ENCODE measurements around the gene SDCBP2.

SDCBP2 gene

DNA sequence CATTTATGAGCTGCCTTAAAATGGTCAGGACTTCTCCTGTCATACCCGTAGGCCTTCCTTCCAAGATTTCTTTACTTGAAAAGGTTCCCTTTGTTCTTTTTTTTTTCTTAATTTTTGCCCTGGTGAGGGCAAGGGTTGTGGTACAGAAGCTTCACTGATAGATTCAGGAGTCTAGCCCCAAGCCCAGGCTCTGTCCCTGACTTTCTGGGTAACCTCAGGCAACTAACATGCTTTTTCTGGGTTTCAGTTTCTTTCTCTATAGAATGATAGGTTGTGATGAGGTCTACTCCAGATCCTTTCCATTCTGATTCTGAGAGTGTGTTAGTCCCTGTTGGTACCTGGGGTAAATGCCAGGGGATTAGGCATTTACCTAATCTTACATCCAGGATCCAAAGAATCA, 41.6 kb downstream of the SDCBP2 start:
- H3K4me1 ChIP-seq (ENCODE audit: control insufficient read depth, insufficient read depth, low read length, poor library complexity, severe bottlenecking) = peaks cover 3% of the 10 kb centered on the region
- no peak overlapping the region for H3K4me3 ChIP-seq (ENCODE audit: insufficient read depth, low read depth, low read length, poor library complexity, severe bottlenecking)
- no peak overlapping the region for H3K27ac ChIP-seq (ENCODE audit: insufficient read depth, low read length, poor library complexity, severe bottlenecking)
- no peaks in the 10 kb centered on the region for H3K9me3 ChIP-seq (ENCODE audit: control insufficient read depth, low read length)
- H3K36me3 ChIP-seq (ENCODE audit: control insufficient read depth, insufficient read depth, low read length) = no peaks in the 10 kb centered on the region
- no peak for DNase-seq
- H3K27me3 ChIP-seq (replicated peaks; ENCODE audit: control insufficient read depth, insufficient read depth, low read length, poor library complexity, severe bottlenecking) = no peaks in the 10 kb centered on the region

GRCh38 chr20:1286267-1287024, 42.5 kb downstream of the SDCBP2 start:
- Histone ChIP-seq H3K27me3 (replicated peaks; ENCODE audit: control insufficient read depth, insufficient read depth, low read length, poor library complexity, severe bottlenecking) (no peaks in the 10 kb centered on the region), H3K4me1 (ENCODE audit: control insufficient read depth, insufficient read depth, low read length, poor library complexity, severe bottlenecking) (peaks cover 3% of the 10 kb centered on the region), H3K9me3 (ENCODE audit: control insufficient read depth, low read length) (no peaks in the 10 kb centered on the region), H3K36me3 (ENCODE audit: control insufficient read depth, insufficient read depth, low read length) (no peaks in the 10 kb centered on the region), H3K4me3 (ENCODE audit: insufficient read depth, low read depth, low read length, poor library complexity, severe bottlenecking) (no peak overlapping the region), H3K27ac (ENCODE audit: insufficient read depth, low read length, poor library complexity, severe bottlenecking) (no peak overlapping the region)
- DNase-seq = no peak

GRCh38 chr20:1283522-1284510, 45.1 kb downstream of the SDCBP2 start:
- no peaks in the 10 kb centered on the region for H3K36me3 ChIP-seq (ENCODE audit: control insufficient read depth, insufficient read depth, low read length)
- no peak for DNase-seq
- H3K4me3 ChIP-seq (ENCODE audit: insufficient read depth, low read depth, low read length, poor library complexity, severe bottlenecking) = no peak overlapping the region
- peaks cover 3% of the 10 kb centered on the region for H3K4me1 ChIP-seq (ENCODE audit: control insufficient read depth, insufficient read depth, low read length, poor library complexity, severe bottlenecking)
- no peaks in the 10 kb centered on the region for H3K9me3 ChIP-seq (ENCODE audit: control insufficient read depth, low read length)
- H3K27ac ChIP-seq (ENCODE audit: insufficient read depth, low read length, poor library complexity, severe bottlenecking) = no peak overlapping the region
- H3K27me3 ChIP-seq (replicated peaks; ENCODE audit: control insufficient read depth, insufficient read depth, low read length, poor library complexity, severe bottlenecking) = no peaks in the 10 kb centered on the region

- no peaks in the 10 kb centered on the region for H3K36me3 ChIP-seq (ENCODE audit: control insufficient read depth, insufficient read depth, low read length)
- H3K4me3 ChIP-seq (ENCODE audit: insufficient read depth, low read depth, low read length, poor library complexity, severe bottlenecking) = no peak overlapping the region
- no peak overlapping the region for H3K27ac ChIP-seq (ENCODE audit: insufficient read depth, low read length, poor library complexity, severe bottlenecking)
- no peaks in the 10 kb centered on the region for H3K27me3 ChIP-seq (replicated peaks; ENCODE audit: control insufficient read depth, insufficient read depth, low read length, poor library complexity, severe bottlenecking)
- peaks cover 3% of the 10 kb centered on the region for H3K4me1 ChIP-seq (ENCODE audit: control insufficient read depth, insufficient read depth, low read length, poor library complexity, severe bottlenecking)
- no peaks in the 10 kb centered on the region for H3K9me3 ChIP-seq (ENCODE audit: control insufficient read depth, low read length)
- DNase-seq = no peak
Measured at GRCh38 chr20:1282966-1283365, 46.0 kb downstream of the SDCBP2 start.

GRCh38 chr20:1281279-1282057, 47.5 kb downstream of the SDCBP2 start:
- DNase-seq = no peak
- Histone ChIP-seq H3K27ac (ENCODE audit: insufficient read depth, low read length, poor library complexity, severe bottlenecking) (no peak overlapping the region), H3K4me1 (ENCODE audit: control insufficient read depth, insufficient read depth, low read length, poor library complexity, severe bottlenecking) (peaks cover 3% of the 10 kb centered on the region), H3K9me3 (ENCODE audit: control insufficient read depth, low read length) (no peaks in the 10 kb centered on the region), H3K27me3 (replicated peaks; ENCODE audit: control insufficient read depth, insufficient read depth, low read length, poor library complexity, severe bottlenecking) (no peaks in the 10 kb centered on the region), H3K4me3 (ENCODE audit: insufficient read depth, low read depth, low read length, poor library complexity, severe bottlenecking) (no peak overlapping the region), H3K36me3 (ENCODE audit: control insufficient read depth, insufficient read depth, low read length) (no peaks in the 10 kb centered on the region)

GRCh38 chr20:1280195-1281102, 48.5 kb downstream of the SDCBP2 start:
- Histone ChIP-seq H3K36me3 (ENCODE audit: control insufficient read depth, insufficient read depth, low read length) (no peaks in the 10 kb centered on the region), H3K4me1 (ENCODE audit: control insufficient read depth, insufficient read depth, low read length, poor library complexity, severe bottlenecking) (no peaks in the 10 kb centered on the region), H3K27me3 (replicated peaks; ENCODE audit: control insufficient read depth, insufficient read depth, low read length, poor library complexity, severe bottlenecking) (no peaks in the 10 kb centered on the region), H3K4me3 (ENCODE audit: insufficient read depth, low read depth, low read length, poor library complexity, severe bottlenecking) (no peak overlapping the region), H3K9me3 (ENCODE audit: control insufficient read depth, low read length) (no peaks in the 10 kb centered on the region), H3K27ac (ENCODE audit: insufficient read depth, low read length, poor library complexity, severe bottlenecking) (no peak overlapping the region)
- DNase-seq = no peak

GRCh38 chr20:1278993-1279392, 49.9 kb downstream of the SDCBP2 start:
- H3K4me1 ChIP-seq (ENCODE audit: control insufficient read depth, insufficient read depth, low read length, poor library complexity, severe bottlenecking) = no peaks in the 10 kb centered on the region
- no peak overlapping the region for H3K27ac ChIP-seq (ENCODE audit: insufficient read depth, low read length, poor library complexity, severe bottlenecking)
- no peaks in the 10 kb centered on the region for H3K9me3 ChIP-seq (ENCODE audit: control insufficient read depth, low read length)

DNA sequence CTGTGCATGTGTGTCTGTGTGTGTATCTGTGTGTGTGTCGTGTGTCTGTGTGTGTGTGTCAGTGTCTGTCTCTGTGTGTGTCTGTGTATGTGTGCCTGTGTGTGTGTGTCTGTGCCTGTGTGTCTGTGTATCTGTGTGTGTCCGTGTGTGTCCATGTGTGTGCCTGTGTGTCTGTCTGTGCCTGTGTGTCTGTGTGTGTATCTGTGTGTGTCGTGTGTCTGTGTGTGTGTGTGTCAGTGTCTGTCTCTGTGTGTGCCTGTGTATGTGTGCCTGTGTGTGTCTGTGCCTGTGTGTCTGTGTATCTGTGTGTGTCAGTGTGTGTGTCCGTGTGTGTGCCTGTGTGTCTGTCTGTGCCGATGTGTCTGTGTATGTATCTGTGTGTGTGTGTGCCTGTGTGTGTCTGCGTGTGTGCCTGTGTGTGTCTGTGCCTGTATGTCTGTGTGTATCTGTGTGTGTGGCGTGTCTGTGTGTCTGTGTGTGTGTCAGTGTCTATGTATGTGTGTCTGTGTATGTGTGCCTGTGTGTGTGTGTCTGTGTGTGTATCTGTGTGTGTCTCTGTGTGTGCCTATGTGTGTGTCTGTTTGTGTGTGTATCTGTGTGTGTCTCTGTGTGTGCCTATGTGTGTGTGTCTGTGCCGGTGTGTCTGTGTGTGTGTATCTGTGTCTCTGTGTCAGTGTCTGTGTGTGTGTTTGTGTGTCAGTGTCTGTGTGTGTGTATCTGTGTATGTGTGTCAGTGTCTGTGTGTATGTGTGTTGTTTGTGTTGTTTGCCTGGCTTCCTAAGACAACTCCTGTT, 51.2 kb downstream of the SDCBP2 start:
- Histone ChIP-seq H3K4me3 (ENCODE audit: insufficient read depth, low read depth, low read length, poor library complexity, severe bottlenecking) (no peak overlapping the region), H3K9me3 (ENCODE audit: control insufficient read depth, low read length) (no peaks in the 10 kb centered on the region), H3K36me3 (ENCODE audit: control insufficient read depth, insufficient read depth, low read length) (no peaks in the 10 kb centered on the region), H3K27me3 (replicated peaks; ENCODE audit: control insufficient read depth, insufficient read depth, low read length, poor library complexity, severe bottlenecking) (no peaks in the 10 kb centered on the region), H3K4me1 (ENCODE audit: control insufficient read depth, insufficient read depth, low read length, poor library complexity, severe bottlenecking) (no peaks in the 10 kb centered on the region), H3K27ac (ENCODE audit: insufficient read depth, low read length, poor library complexity, severe bottlenecking) (no peak overlapping the region)
- no peak for DNase-seq

More at GRCh38 chr20:1278993-1279392, 49.9 kb downstream of the SDCBP2 start:
- Histone ChIP-seq H3K4me3 (ENCODE audit: insufficient read depth, low read depth, low read length, poor library complexity, severe bottlenecking) (no peak overlapping the region), H3K36me3 (ENCODE audit: control insufficient read depth, insufficient read depth, low read length) (no peaks in the 10 kb centered on the region), H3K27me3 (replicated peaks; ENCODE audit: control insufficient read depth, insufficient read depth, low read length, poor library complexity, severe bottlenecking) (no peaks in the 10 kb centered on the region)
- no peak for DNase-seq
